HEK293T (cell line): ENCODE data around the gene THUMPD1.
A peak's percentile ranks its signal among the peaks of the same experiment; 100 is the strongest.

ENCODE experiments used
- ARNT ChIP-seq: fragments of 450-650 bp; IDR thresholded peaks from 2 replicates; pipeline ENCODE4 v1.6.1; 2017; ENCODE audit warnings: mild to moderate bottlenecking
- BHLHE40 ChIP-seq: fragments of 450-650 bp; IDR thresholded peaks from 2 replicates; pipeline ENCODE4 v1.6.1; 2016; ENCODE audit warnings: mild to moderate bottlenecking, moderate library complexity, borderline replicate concordance
- CTBP1 ChIP-seq: fragments of 450-650 bp; IDR thresholded peaks from 2 replicates; pipeline ENCODE4 v1.6.1; 2016; ENCODE audit warnings: borderline replicate concordance
- ELF4 ChIP-seq: fragments of 450-650 bp; IDR thresholded peaks from 2 replicates; pipeline ENCODE4 v1.6.1; 2017; ENCODE audit warnings: antibody characterized with exemption
- FOXA1 ChIP-seq: fragments of 450-650 bp; IDR thresholded peaks from 2 replicates; pipeline ENCODE4 v1.6.1; 2016; ENCODE audit warnings: mild to moderate bottlenecking
- FOXK2 ChIP-seq: fragments of 450-650 bp; IDR thresholded peaks from 2 replicates; pipeline ENCODE4 v1.6.1; 2016; ENCODE audit warnings: mild to moderate bottlenecking
- HDGF ChIP-seq: fragments of 450-650 bp; IDR thresholded peaks from 2 replicates; pipeline ENCODE4 v1.6.1; 2017; ENCODE audit warnings: antibody characterized with exemption, borderline replicate concordance
- L3MBTL2 ChIP-seq: fragments of 450-650 bp; conservative IDR thresholded peaks from 2 replicates; pipeline ENCODE4 v1.6.1; 2016; ENCODE audit warnings: mild to moderate bottlenecking
- PKNOX1 ChIP-seq: fragments of 450-650 bp; IDR thresholded peaks from 2 replicates; pipeline ENCODE4 v1.6.1; 2016
- SP1 ChIP-seq: fragments of 450-650 bp; IDR thresholded peaks from 2 replicates; pipeline ENCODE4 v1.6.1; 2017
- SUZ12 ChIP-seq: fragments of 450-650 bp; IDR thresholded peaks from 2 replicates; pipeline ENCODE4 v1.6.1; 2016; ENCODE audit warnings: mild to moderate bottlenecking
- TARDBP ChIP-seq: fragments of 450-650 bp; IDR thresholded peaks from 2 replicates; pipeline ENCODE4 v1.6.1; 2016

- TF ChIP-seq SP1: no peak
- TF ChIP-seq BHLHE40: no peak
- no peak for TF ChIP-seq TARDBP
- no peak for TF ChIP-seq ARNT
- no peak for TF ChIP-seq FOXA1
- TF ChIP-seq HDGF: no peak
- no peak for TF ChIP-seq SUZ12
- TF ChIP-seq FOXK2: no peak
- TF ChIP-seq L3MBTL2: 0 out of 2 replicates have a peak, but pooled peaks have one; percentile 37
- TF ChIP-seq CTBP1: no peak
- TF ChIP-seq PKNOX1: no peak
- no peak for TF ChIP-seq ELF4
Measured at GRCh38 chr16:20763461-20764232, 22.0 kb upstream of the THUMPD1 start, which contains the start of gene ACSM3.
